ENCODE data around the gene FNDC10.

The FNDC10 gene

DNA sequence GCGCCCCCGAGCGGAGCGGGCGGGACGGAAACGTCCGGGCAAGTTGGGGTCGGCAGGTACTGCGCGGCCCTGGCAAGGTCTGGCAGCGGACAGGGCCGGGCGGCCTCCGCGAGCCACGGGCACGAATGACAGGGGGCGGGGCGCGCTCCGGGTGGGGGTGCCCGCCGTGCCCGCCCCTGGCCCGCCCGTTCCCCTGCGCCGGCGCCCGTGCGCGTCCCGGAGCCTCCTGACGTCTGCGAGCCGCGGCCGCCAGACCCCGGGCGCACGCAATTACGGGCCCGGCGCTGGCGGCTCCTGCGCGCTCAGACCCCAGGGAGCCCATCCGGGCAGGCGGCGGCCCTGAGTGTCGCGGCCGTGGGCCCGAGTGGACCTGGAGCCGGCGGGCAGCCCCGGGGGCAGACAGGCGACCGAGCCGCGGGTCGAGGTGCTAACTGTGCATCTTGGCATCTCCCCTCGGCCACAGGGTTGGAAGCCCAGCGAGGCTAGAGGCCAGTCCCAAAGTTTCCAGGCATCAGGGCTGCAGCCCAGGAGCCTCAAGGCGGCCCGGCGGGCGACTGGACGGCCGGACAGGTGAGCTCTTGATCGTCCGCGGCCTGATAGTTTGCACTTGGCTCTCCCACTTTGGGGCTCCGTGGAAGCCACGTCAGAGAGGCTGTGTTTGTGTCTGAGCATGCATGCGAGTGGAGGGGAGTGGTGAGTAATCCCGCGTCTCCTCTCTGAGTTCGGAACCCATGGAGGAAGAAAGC lies 16.3 kb upstream of the FNDC10 start:
- peak; percentile 57 for DNase-seq

- DNase-seq: peak; percentile 99
Observed at GRCh38 chr1:1615256-1616044, 15.5 kb upstream of the FNDC10 start, which contains the start of gene MIB2. TSS of gene MIB2 (plus strand) at chr1:1615500. CDS start at chr1:1623453, 7,953 bp downstream.

DNA sequence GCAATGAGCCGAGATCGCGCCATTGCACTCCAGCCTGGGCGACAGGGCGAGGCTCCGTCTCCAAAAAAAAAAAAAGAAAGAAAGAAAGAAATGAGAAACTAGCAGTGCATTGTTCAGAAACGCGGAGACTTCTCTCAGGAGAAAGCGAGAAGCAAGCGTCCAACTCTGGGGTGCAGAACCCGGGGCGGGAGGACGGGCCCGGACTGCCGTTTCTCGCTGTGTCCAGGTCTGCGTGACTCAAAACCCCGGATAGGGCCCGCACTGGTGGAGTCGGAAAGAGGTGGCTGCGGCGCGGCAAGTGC lies 15.0 kb upstream of the FNDC10 start:
- no peak for DNase-seq

DNA sequence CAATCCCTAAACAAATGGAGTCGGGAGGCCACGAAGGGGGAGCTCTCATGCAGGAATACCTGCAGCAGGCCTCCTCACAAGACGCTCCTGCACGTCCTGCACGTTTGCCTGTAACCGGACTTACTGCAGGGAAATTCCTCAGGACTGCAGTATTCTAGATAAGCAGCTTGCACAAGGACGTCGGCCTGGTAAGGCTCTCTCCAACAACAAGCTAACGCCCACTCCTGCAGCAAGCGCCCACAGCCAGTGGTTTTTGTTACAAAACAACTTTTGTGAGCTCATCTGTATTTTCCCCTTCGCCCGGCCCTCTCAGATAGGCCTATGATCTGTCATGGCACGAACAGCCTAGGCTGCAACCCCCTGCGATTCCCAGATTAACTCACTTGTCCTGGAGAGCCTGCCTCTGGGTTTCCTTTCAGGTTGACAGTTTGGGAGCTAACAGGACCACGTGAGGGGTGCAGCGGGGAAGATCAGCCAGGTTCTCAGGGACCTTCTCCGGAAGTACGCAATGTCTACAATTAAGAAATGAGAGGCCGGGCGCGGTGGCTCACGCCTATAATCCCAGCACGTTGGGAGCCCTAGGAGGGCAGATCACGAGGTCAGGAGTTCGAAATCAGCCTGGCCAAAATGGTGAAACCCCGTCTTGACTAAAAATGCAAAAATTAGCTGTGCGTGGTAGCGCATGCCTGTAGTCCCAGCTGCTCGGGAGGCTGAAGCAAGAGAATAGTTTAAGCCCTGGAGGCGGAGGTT lies 14.4 kb upstream of the FNDC10 start:
- peak; percentile 68 for DNase-seq

- DNase-seq: no peak
Observed at GRCh38 chr1:1613509-1614082, 13.7 kb upstream of the FNDC10 start.

DNA sequence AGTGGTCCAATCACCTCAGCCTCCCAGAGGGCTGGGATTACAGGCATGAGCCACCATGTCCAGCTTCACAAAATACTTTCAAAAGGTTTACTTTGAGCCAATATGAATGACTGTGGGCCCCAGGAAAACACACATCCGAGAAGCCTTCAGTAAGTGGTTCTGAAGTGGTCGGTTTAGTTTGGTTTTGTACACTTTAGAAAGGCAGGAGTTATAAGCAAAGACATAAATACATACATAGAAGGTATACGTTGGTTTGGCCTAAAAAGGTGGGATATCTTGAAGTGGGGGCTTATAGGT lies 12.1 kb upstream of the FNDC10 start:
- DNase-seq: no peak

GRCh38 chr1:1610796-1611195 lies 10.9 kb upstream of the FNDC10 start:
- no peak for DNase-seq

DNA sequence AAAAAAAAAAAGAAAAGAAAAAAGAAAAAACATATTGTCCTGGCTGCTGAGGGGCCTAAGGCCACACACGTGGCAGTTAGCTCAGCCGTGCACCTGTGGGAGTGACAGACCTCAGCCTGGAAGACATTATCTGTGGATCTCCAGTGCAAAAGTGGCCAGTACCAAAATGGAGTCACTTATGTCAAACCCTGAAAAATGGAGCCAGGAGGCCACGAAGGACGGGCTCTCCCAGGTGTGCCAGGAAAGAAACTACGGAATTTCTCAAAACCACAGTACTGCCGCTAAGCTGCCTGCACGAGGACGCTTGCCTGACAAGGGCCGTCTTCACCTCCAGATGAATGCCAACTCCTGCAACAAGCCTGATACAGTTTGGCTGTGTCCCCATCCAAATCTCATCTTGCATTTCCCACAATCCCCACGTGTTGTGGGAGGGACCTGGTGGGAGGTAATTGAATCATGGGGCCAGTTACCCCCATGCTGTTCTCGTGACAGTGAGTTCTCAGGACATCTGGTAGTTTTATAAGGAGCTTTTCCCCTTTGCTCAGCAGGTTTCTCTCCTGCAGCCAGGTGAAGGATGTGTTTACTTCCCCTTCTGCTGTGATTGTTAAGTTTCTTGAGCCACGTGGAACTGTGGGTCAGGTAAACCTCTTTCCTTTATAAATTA lies 10.0 kb upstream of the FNDC10 start:
- DNase-seq: no peak

GRCh38 chr1:1606232-1606631 lies 6.3 kb upstream of the FNDC10 start:
- DNase-seq: no peak

DNA sequence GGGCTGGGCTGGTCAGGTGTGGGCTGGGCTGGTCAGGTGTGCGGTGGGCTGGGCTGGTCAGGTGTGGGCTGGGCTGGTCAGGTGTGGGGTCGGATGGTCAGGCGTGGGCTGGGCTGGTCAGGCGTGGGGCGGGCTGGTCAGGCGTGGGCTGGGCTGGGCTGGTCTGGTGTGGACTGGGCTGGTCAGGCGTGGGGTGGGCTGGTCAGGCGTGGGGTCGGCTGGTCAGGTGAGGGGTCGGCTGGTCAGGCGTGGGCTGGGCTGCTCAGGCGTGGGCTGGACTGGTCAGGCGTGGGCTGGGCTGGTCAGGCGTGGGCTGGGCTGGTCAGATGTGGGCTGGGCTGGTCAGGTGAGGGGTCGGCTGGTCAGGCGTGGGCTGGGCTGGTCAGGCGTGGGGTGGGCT lies 5.8 kb upstream of the FNDC10 start:
- no peak for DNase-seq

DNA sequence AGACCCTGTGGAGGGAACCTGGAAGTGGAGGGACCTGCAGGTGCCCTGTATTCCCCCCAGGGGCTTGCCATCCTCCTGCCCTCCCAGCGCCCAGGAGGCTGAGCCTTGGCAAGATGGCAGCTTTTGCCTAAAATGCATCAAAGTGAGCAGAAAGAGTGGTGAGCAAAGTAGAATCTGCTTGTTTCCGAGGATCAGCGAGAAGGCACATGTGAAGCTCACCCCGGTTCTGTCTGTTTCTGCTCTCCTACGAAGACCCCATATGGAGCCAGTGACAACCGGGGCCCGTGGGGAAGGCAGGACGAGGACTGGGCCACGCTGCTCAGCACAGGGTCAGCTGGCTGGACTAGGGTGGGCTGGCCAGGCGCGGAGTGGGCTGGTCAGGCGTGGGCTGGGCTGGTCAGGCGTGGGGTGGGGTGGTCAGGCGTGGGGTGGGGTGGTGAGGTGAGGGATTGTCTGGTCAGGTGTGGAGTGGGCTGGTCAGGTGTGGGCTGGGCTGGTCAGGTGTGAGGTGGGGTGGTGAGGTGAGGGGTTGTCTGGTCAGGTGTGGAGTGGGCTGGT lies 5.2 kb upstream of the FNDC10 start:
- no peak for DNase-seq

DNA sequence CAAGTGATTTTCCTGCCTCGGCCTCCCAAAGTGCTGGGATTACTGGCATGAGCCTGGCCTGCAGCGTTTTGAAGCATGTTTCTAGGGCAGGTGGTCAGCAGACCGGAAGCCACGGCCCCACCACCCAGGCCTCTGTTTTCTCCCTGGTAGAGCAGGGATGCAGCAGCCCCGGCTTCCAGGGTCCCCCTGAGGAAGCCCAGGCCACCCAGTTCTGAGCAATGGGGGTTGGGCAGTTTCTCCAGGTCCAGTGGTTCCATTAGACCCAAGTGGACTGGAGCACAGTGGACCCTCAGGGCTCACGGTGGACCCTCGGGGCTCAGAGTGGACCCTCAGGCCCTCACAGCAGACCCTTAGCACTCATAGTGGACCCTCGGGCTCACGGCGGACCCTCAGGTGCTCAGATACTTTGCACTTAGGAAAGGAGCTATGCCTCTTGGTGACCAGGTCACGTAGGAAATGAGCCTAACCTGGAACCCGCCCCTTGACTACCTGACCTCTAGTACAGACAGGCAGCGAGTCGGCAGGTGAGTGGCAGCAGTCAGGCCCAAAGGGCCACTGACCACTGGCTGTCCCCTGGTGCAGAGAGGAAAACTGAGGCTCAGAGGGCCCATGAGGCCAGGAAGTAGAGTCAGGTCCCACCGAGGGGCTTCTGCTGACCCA lies 4.6 kb upstream of the FNDC10 start:
- DNase-seq: no peak

DNA sequence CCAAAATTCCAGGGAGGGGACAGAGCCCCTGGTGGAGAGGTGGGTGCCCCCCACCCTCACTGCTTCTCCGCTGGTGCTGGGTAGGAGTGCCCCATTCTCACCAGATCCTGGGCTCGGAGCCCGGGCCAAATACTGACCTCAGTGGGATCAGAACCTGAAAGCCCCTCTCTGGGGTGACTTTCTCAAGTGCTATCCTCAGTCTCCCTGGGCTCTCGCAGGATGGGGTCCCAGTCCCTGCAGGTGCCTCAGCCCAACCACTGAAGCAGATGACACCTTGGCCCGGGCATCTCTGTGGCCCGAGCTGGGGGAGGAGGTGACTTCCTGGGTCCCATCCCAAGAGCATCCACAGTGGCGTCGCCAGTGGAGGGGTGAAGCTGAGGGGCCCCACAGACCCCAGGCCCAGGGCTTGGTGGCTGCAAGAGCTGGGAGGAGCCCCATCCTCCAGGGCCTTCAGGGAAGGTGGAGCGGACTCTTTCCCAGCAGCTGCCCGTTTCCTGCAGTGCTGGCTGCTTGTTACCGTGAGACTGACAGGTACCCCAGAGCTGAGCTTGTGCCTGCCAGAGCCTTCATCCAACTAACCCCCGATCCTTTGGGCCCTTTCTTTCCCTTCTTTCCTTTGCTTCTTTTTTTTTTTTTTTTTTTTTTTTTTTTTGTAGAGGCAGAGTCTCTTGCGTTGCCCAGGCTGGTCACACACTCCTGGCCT lies 3.9 kb upstream of the FNDC10 start:
- DNase-seq: no peak

GRCh38 chr1:1602968-1603506 lies 3.1 kb upstream of the FNDC10 start:
- no peak for DNase-seq

- DNase-seq: no peak
Observed at GRCh38 chr1:1602304-1602967, 2.5 kb upstream of the FNDC10 start.

GRCh38 chr1:1601564-1602303 lies 1.8 kb upstream of the FNDC10 start:
- DNase-seq: no peak

DNA sequence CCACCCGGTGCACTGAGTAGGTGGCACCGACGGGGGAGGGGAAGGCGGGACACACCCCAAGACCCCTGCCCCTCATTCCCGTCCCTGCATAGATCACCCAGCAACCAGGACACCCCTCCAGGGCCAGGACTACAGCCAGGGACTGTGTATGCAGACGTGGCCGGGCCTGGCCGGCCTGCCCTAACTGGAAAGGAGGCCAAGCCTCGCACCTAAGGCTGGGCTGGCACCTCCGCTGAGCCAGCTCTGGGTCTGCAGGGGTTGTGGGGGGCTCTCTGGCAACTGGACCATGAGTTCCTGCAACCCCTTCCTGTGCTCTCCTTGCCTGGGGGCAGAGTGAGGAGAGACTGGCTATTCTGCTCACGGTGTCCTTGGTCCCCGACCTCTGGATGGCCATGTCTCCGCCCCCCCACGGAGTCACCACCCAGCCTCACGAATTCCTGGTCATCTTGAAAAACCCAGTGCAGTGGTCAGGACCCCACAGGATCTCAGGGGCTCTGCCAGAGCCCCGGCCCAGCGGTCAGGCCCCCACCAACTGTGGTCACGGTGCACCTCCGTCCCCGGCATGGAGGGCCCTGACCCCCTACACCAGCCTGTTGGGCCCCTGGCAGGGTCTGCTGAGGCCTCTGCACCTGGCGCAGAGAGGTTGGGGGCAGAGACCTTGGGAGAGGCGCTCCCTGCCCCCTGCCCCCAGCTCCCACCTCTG lies 1.1 kb upstream of the FNDC10 start:
- DNase-seq: no peak

DNA sequence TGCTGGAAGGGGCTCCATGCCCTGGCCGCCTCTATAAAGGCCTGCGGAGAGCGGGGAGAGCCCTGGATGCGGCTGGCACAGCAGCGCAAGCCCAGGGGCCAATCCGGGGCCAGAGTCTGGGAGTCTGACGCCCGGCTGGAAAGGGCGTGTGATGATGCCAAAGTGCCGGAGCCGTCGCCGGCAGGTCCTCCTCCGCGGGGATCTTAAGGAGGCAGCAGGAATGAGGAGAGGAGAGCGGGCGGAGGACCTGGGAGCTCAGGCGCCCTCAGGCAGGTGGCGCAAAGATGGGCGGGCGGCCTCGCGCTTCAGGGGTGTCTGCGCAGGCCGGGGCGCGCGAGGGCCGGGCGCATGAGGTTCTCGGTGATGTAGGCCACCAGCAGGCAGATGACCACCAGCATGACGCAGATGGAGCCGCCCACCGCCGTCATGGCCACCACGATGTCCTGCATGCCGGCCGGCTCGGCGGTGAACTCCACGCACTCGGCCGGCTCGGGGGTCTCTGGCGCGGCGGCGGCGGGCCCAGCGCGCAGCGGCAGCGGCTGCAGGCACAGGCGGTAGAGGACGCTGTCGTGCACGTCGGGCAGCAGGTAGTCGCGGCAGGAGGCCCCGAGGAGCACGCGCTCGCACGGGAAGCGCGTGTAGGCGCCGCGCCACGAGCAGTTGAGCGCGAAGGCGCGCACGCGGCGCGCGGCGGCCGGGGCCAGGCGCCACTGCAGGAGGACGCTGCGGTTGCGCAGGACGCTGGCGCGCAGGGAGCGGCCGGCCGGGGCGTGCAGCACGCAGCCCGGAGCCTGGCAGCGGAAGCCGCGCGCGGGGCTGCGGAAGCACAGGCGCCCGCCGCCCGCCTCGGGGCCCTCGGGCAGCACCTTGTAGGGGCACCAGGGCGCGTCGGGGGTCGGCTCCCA lies 653 bp downstream of the FNDC10 start:
- DNase-seq: peak; percentile 30

Measured in CD4-positive, alpha-beta T cell treated with Interleukin-10 for 1 hour (primary cell).